Kidney (tissue), 14 donors: ENCODE measurements around the gene SEMA3F. TPM values are rescaled to one million over a fixed set of nuclear protein-coding genes. Genes with fewer than 3 reads are reported as not detected.

Experiments
- DNase-seq, 5 donors: peaks; one replicate each; pipeline ENCODE4 v3.0.0-alpha.2; 2013 to 2020
- FAIRE-seq: peaks from 2 replicates; lab custom pipeline; 2012; peaks lifted over from hg19 to GRCh38; lab: Jason Lieb, UNC
- H3K27ac ChIP-seq, 2 donors: one replicate each; pipeline ENCODE4 v1.7.0; 2013; ENCODE audit warnings: low read depth in 2 of 2, low read length in 2 of 2, inconsistent platforms in 1 of 2
- H3K27me3 ChIP-seq: one replicate; pipeline ENCODE4 v1.7.1; 2013; ENCODE audit warnings: low read length, inconsistent platforms; ENCODE audit not compliant: control insufficient read depth, insufficient read depth
- H3K36me3 ChIP-seq, 3 donors: one replicate each; pipeline versions ENCODE4 v1.7.0 to v1.7.1; 2013; ENCODE audit warnings: low read length in 3 of 3, control low read depth in 1 of 3, inconsistent platforms in 1 of 3; ENCODE audit not compliant: insufficient read depth in 3 of 3, control insufficient read depth in 2 of 3
- H3K4me1 ChIP-seq, 3 donors: one replicate each; pipeline versions ENCODE4 v1.7.0 to v1.7.1; 2013; ENCODE audit warnings: low read length in 3 of 3, inconsistent platforms in 1 of 3, low read depth in 1 of 3; ENCODE audit not compliant: control insufficient read depth in 2 of 3, insufficient read depth in 2 of 3
- H3K4me3 ChIP-seq, 3 donors: one replicate each; pipeline versions ENCODE4 v1.7.0 to v1.8.1; 2013; ENCODE audit warnings: low read length in 3 of 3, control low read depth in 1 of 3, inconsistent platforms in 1 of 3
- H3K9ac ChIP-seq, 3 donors: one replicate each; pipeline versions ENCODE4 v1.7.0 to v1.7.1; 2013; ENCODE audit warnings: low read length in 3 of 3, control low read depth in 1 of 3, inconsistent platforms in 1 of 3
- H3K9me3 ChIP-seq, 3 donors: one replicate each; pipeline versions ENCODE4 v1.7.0 to v1.7.1; 2013; ENCODE audit warnings: low read length in 3 of 3, control low read depth in 1 of 3, inconsistent platforms in 1 of 3; ENCODE audit not compliant: control insufficient read depth in 2 of 3, insufficient read depth in 1 of 3
- intact Hi-C: fragments of 100-400 bp; cut with DNase I; formaldehyde crosslinking; loops from one replicate; pipeline ENCODE4 v1.11.1; 2022
- polyA plus RNA-seq: library from polyadenylated mRNA; stranded (reverse); fragments of 350-450 nt; fragmentation: Illumina TruSeq; extraction: RNeasy Lipid Tissue Mini Kit (QIAGEN cat#74804); gene quantifications from one replicate; pipeline ENCODE4 v1.2.3, GENCODE V29; 2014; ENCODE audit warnings: low read depth, low replicate concordance; ENCODE audit not compliant: insufficient read depth
- total RNA-seq: library from RNA; stranded (reverse); fragmentation: NEBNext Ultra II Directional; extraction: Animal tissue kit (Norgen Biotek cat#: 25700); gene quantifications from one replicate; pipeline ENCODE4 v1.2.1, GENCODE V29; 2021
- TF ChIP-seq, protein P1 (sequence below): IDR thresholded peaks from 3 replicates; pipeline ENCODE4 v1.5.1; 2012; ENCODE audit warnings: mild to moderate bottlenecking, moderate library complexity, borderline replicate concordance; ENCODE audit not compliant: insufficient read depth; ENCODE audit errors: extremely low read depth
- donor health status: control.
- donor health status: control.
- donor health status: control.
- donor health status: control.
- donor health status: control.
- donor health status: DM: yes; HTN: yes; CAD: no.
- donor health status: Normal renal cell carcinoma (clear cell type).

The SEMA3F gene
- total and polyA plus RNA-seq, 2 donors from 2014 or later = 36.7 to 39.9 TPM

DNA sequence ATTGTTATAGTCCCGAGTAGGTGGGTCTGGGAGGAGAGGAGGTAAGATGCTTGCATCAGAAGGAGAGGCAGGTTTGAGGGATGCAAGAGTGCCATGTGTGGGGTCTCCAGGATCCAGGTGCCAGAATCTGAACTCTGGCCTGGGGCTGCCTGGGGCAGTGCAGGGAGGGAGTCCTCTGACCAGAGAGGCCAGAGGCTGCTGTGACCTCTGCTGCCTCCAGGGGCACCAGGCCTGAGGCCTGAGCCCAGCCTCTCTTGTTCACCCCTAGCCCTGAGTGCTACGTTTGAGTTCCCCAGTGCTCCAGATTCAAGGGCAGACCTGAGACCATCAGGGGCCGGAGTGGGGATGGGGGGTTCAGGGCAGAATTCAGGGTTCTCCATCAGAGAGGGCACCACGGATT, 57.4 kb downstream of the SEMA3F start:
- TF ChIP-seq, protein P1, sequence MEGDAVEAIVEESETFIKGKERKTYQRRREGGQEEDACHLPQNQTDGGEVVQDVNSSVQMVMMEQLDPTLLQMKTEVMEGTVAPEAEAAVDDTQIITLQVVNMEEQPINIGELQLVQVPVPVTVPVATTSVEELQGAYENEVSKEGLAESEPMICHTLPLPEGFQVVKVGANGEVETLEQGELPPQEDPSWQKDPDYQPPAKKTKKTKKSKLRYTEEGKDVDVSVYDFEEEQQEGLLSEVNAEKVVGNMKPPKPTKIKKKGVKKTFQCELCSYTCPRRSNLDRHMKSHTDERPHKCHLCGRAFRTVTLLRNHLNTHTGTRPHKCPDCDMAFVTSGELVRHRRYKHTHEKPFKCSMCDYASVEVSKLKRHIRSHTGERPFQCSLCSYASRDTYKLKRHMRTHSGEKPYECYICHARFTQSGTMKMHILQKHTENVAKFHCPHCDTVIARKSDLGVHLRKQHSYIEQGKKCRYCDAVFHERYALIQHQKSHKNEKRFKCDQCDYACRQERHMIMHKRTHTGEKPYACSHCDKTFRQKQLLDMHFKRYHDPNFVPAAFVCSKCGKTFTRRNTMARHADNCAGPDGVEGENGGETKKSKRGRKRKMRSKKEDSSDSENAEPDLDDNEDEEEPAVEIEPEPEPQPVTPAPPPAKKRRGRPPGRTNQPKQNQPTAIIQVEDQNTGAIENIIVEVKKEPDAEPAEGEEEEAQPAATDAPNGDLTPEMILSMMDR = no peak
- no peak for FAIRE-seq
- H3K4me1 ChIP-seq = no peaks in the 10 kb centered on the region
- intact Hi-C loops = no loop called here
- H3K4me3 ChIP-seq = no peak overlapping the region
- H3K9me3 ChIP-seq = no peaks in the 10 kb centered on the region
- no peak overlapping the region for H3K27ac ChIP-seq
- H3K27me3 ChIP-seq = no peaks in the 10 kb centered on the region
- no peaks in the 10 kb centered on the region for H3K36me3 ChIP-seq
- DNase-seq = no peak
- no peak overlapping the region for H3K9ac ChIP-seq

DNA sequence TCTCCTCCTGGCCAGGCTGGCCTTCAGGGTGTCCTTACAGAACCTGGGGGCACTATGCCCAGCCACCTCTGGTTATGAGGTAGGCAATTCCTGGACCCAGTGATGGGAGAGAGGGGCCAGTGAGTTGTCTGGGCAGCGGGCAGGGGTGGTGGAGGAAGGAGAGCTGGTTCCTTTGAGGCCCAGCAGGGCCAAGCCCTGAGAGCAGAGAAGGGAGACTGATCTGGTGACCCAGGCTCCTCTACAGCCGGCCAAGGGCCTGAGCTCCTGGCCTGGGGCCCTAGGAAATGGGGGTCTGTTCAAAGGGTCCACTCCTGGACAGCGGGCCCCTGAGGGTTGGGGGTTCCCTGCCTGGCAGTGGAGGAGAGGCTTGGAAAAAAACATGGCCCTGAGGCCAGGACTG, 57.8 kb downstream of the SEMA3F start:
- Histone ChIP-seq H3K4me1 (no peaks in the 10 kb centered on the region), H3K4me3 (no peak overlapping the region), H3K27ac (no peak overlapping the region), H3K27me3 (no peaks in the 10 kb centered on the region), H3K9ac (no peak overlapping the region), H3K36me3 (no peaks in the 10 kb centered on the region), H3K9me3 (no peaks in the 10 kb centered on the region)
- DNase-seq (no peak), FAIRE-seq (no peak)
- intact Hi-C loops = no loop called here
- TF ChIP-seq, protein P1 = no peak

DNA sequence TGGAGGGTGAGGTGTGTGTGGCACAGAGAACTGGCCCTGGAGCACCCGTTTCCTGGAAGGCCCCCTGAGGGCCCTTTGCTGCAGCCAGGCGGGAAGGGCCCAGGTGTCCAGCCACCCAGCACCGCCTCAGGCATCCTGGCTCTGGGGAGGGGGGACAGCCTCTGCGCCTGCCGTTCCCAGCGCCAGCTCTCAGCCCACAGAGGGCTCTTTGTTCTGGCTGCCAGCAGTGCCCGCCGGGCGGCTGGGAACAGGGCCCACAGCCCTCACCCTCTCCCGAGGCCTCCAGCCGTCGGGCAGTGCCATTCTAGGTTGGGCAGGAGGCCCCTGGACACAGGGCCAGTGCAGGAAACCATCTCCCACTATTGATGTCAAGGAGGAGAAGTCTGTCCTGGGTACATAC, 58.2 kb downstream of the SEMA3F start:
- no peak for FAIRE-seq
- H3K27me3 ChIP-seq = no peaks in the 10 kb centered on the region
- H3K27ac ChIP-seq = no peak overlapping the region
- H3K4me3 ChIP-seq = no peak overlapping the region
- TF ChIP-seq, protein P1 = no peak
- H3K36me3 ChIP-seq = no peaks in the 10 kb centered on the region
- no peaks in the 10 kb centered on the region for H3K9me3 ChIP-seq
- DNase-seq = no peak
- intact Hi-C loops = no loop called here
- no peaks in the 10 kb centered on the region for H3K4me1 ChIP-seq
- H3K9ac ChIP-seq = no peak overlapping the region

DNA sequence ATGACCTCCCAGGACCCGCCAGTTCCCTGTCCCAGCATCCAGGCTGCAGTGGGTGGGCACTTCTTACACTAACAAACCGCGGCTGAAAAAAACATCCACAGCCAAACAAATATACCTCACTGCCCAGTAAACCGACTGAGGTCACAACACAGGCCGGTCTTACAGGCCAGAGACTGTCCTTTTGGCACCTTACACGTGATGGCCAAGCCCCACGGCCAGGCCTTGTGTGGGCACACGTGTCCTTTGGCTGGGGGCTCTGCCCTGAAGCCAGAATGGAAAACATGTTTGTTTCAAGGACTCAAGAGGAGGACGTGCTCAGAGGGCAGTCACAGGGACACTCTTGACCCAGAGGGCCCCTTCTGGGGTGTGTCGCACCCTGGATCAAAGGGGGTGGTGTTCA, 59.7 kb downstream of the SEMA3F start:
- no peak overlapping the region for H3K4me3 ChIP-seq
- no peaks in the 10 kb centered on the region for H3K4me1 ChIP-seq
- no peaks in the 10 kb centered on the region for H3K36me3 ChIP-seq
- H3K9ac ChIP-seq = no peak overlapping the region
- no peak for FAIRE-seq
- intact Hi-C loops = no loop called here
- no peak for DNase-seq
- no peaks in the 10 kb centered on the region for H3K9me3 ChIP-seq
- TF ChIP-seq, protein P1 = no peak
- H3K27ac ChIP-seq = no peak overlapping the region
- no peaks in the 10 kb centered on the region for H3K27me3 ChIP-seq
